Neural cell (in vitro differentiated cells): ENCODE data around the gene SPON1. TPM values are rescaled to one million over a fixed set of nuclear protein-coding genes. Genes with fewer than 3 reads are reported as not detected.

ENCODE experiments used
- H2AFZ ChIP-seq: fragments of 200-600, 300-800 bp; sonication (generic), shearing (Covaris generic); 2 replicates; pipeline ENCODE4 v1.6.0; 2014; ENCODE audit warnings: low read depth, mild to moderate bottlenecking, antibody characterized with exemption, low read length, moderate library complexity
- H3F3A ChIP-seq: fragments of 200-600 bp; shearing (Covaris generic); 2 replicates; pipeline ENCODE4 v1.6.1; 2016; ENCODE audit warnings: mild to moderate bottlenecking, moderate library complexity, mixed read lengths, antibody characterized with exemption, low read length; ENCODE audit not compliant: insufficient read depth, poor library complexity, severe bottlenecking
- H3K27ac ChIP-seq: fragments of 200-600, 300-800 bp; sonication (generic), shearing (Covaris generic); 2 replicates; pipeline ENCODE4 v1.5.1; 2014; ENCODE audit warnings: mild to moderate bottlenecking, low read length, moderate library complexity
- H3K27me3 ChIP-seq: fragments of 300-800, 200-600 bp; sonication (generic), shearing (Covaris generic); 2 replicates; pipeline ENCODE4 v1.6.0; 2014; ENCODE audit warnings: mild to moderate bottlenecking, low read depth, low read length, moderate library complexity; ENCODE audit not compliant: insufficient read depth
- H3K36me3 ChIP-seq: fragments of 300-800, 200-600 bp; sonication (generic), shearing (Covaris generic); 2 replicates; pipeline ENCODE4 v1.5.1; 2014; ENCODE audit warnings: mild to moderate bottlenecking, antibody characterized with exemption, low read length, moderate library complexity; ENCODE audit not compliant: insufficient read depth
- H3K4me2 ChIP-seq: fragments of 300-800, 200-600 bp; sonication (generic), shearing (Covaris generic); 2 replicates; pipeline ENCODE4 v1.6.0; 2014; ENCODE audit warnings: mild to moderate bottlenecking, low read length
- H3K4me3 ChIP-seq: fragments of 300-800, 200-600 bp; sonication (generic), shearing (Covaris generic); 2 replicates; pipeline ENCODE4 v1.5.1; 2014; ENCODE audit warnings: mild to moderate bottlenecking, low read length, moderate library complexity
- H3K79me2 ChIP-seq: fragments of 200-600 bp; shearing (Covaris generic); replicated peaks from 2 replicates; pipeline ENCODE4 v1.6.0; 2014; ENCODE audit warnings: mild to moderate bottlenecking, low read length, moderate library complexity; ENCODE audit not compliant: insufficient read depth
- H3K9ac ChIP-seq: fragments of 300-800, 200-600 bp; sonication (generic), shearing (Covaris generic); 2 replicates; pipeline ENCODE4 v1.6.1; 2016; ENCODE audit warnings: mild to moderate bottlenecking, low read length, mixed read lengths
- H3K9me2 ChIP-seq: fragments of 200-600 bp; shearing (Covaris generic); 2 replicates; pipeline ENCODE4 v1.6.1; 2016; ENCODE audit warnings: mild to moderate bottlenecking, low read length, mixed read lengths; ENCODE audit not compliant: insufficient read depth
- H3K9me3 ChIP-seq: fragments of 200-600, 300-800 bp; sonication (generic), shearing (Covaris generic); 2 replicates; pipeline ENCODE4 v1.6.1; 2016; ENCODE audit warnings: mild to moderate bottlenecking, mixed run types, low read length, moderate library complexity, mixed read lengths
- H4K20me1 ChIP-seq: fragments of 200-600 bp; shearing (Covaris generic); 2 replicates; pipeline ENCODE4 v1.6.1; 2016; ENCODE audit warnings: mild to moderate bottlenecking, mixed run types; ENCODE audit not compliant: insufficient read depth
- EP300 ChIP-seq: fragments of 450-650 bp; conservative IDR thresholded peaks from 2 replicates; pipeline ENCODE4 v1.6.1; 2014; ENCODE audit warnings: antibody characterized with exemption, mild to moderate bottlenecking, moderate library complexity; ENCODE audit not compliant: poor library complexity, severe bottlenecking
- EZH2 ChIP-seq: fragments of 200-600, 300-800 bp; shearing (Covaris generic), sonication (generic); IDR thresholded peaks from 2 replicates; pipeline ENCODE4 v1.6.1; 2014; ENCODE audit warnings: antibody characterized with exemption, low read length, borderline replicate concordance, mild to moderate bottlenecking; ENCODE audit not compliant: insufficient read depth, poor library complexity, severe bottlenecking
- MXI1 ChIP-seq: fragments of 450-650 bp; conservative IDR thresholded peaks from 2 replicates; pipeline ENCODE4 v1.6.1; 2014; ENCODE audit warnings: antibody characterized with exemption, mild to moderate bottlenecking; ENCODE audit not compliant: poor library complexity, severe bottlenecking
- POLR2AphosphoS5 ChIP-seq: IDR thresholded peaks from 2 replicates; pipeline ENCODE4 v1.6.1; 2012
- RAD21 ChIP-seq: fragments of 450-650 bp; conservative IDR thresholded peaks from 2 replicates; pipeline ENCODE4 v1.6.1; 2014; ENCODE audit warnings: antibody characterized with exemption, mild to moderate bottlenecking, moderate library complexity
- REST ChIP-seq: IDR thresholded peaks from 2 replicates; pipeline ENCODE4 v1.6.1; 2012; ENCODE audit warnings: borderline replicate concordance
- SMC3 ChIP-seq: fragments of 450-650 bp; conservative IDR thresholded peaks from 2 replicates; pipeline ENCODE4 v1.6.1; 2014; ENCODE audit warnings: antibody characterized with exemption, mild to moderate bottlenecking, moderate library complexity; ENCODE audit not compliant: poor library complexity
- TAF1 ChIP-seq: IDR thresholded peaks from 2 replicates; pipeline ENCODE4 v1.6.1; 2012; ENCODE audit warnings: low read depth
- polyA plus RNA-seq: library from polyadenylated mRNA; depleted of rRNA; stranded (reverse); fragments of >200 nt; gene quantifications from 2 replicates; pipeline ENCODE4 v1.2.3, GENCODE V29; 2014
- TF ChIP-seq, protein P1 (sequence below): fragments of 450-650 bp; IDR thresholded peaks from 2 replicates; pipeline ENCODE4 v1.5.1; 2014; ENCODE audit warnings: antibody characterized with exemption, mild to moderate bottlenecking, moderate library complexity; ENCODE audit not compliant: poor library complexity, severe bottlenecking

The SPON1 gene
- polyA plus RNA-seq, 1 donor from 2014 or later, result 0.66 TPM

- H3K36me3 ChIP-seq, result no peaks in the 10 kb centered on the region
- no peaks in the 10 kb centered on the region for H3F3A ChIP-seq
- H3K79me2 ChIP-seq, result no peaks in the 10 kb centered on the region
- H3K9me3 ChIP-seq, result no peaks in the 10 kb centered on the region
- no peaks in the 10 kb centered on the region for H3K9me2 ChIP-seq
- TF ChIP-seq RAD21 (no peak), EZH2 (no peak), SMC3 (no peak), TAF1 (no peak), POLR2AphosphoS5 (no peak), EP300 (no peak)
- TF ChIP-seq, protein P1, sequence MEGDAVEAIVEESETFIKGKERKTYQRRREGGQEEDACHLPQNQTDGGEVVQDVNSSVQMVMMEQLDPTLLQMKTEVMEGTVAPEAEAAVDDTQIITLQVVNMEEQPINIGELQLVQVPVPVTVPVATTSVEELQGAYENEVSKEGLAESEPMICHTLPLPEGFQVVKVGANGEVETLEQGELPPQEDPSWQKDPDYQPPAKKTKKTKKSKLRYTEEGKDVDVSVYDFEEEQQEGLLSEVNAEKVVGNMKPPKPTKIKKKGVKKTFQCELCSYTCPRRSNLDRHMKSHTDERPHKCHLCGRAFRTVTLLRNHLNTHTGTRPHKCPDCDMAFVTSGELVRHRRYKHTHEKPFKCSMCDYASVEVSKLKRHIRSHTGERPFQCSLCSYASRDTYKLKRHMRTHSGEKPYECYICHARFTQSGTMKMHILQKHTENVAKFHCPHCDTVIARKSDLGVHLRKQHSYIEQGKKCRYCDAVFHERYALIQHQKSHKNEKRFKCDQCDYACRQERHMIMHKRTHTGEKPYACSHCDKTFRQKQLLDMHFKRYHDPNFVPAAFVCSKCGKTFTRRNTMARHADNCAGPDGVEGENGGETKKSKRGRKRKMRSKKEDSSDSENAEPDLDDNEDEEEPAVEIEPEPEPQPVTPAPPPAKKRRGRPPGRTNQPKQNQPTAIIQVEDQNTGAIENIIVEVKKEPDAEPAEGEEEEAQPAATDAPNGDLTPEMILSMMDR, result no peak
- H3K9ac ChIP-seq, result no peak overlapping the region
- H3K4me3 ChIP-seq, result no peak overlapping the region
- H3K27ac ChIP-seq, result no peak overlapping the region
- H3K27me3 ChIP-seq, result no peaks in the 10 kb centered on the region
- H2AFZ ChIP-seq, result no peak overlapping the region
- H4K20me1 ChIP-seq, result no peaks in the 10 kb centered on the region
- H3K4me2 ChIP-seq, result no peak overlapping the region
These were observed 278.4 kb downstream of the SPON1 start for GRCh38 chr11:14240951-14241350.

- no peaks in the 10 kb centered on the region for H3K36me3 ChIP-seq
- H3K79me2 ChIP-seq, result no peaks in the 10 kb centered on the region
- H3K4me3 ChIP-seq, result no peak overlapping the region
- H3K9me3 ChIP-seq, result no peaks in the 10 kb centered on the region
- no peak overlapping the region for H3K27ac ChIP-seq
- no peaks in the 10 kb centered on the region for H3K9me2 ChIP-seq
- H4K20me1 ChIP-seq, result no peaks in the 10 kb centered on the region
- H2AFZ ChIP-seq, result no peak overlapping the region
- no peak overlapping the region for H3K4me2 ChIP-seq
- H3K9ac ChIP-seq, result no peak overlapping the region
- TF ChIP-seq REST (no peak), SMC3 (no peak), EP300 (no peak), TAF1 (no peak)
- H3K27me3 ChIP-seq, result no peaks in the 10 kb centered on the region
- no peaks in the 10 kb centered on the region for H3F3A ChIP-seq
These were observed 279.7 kb downstream of the SPON1 start for GRCh38 chr11:14242187-14242586.

GRCh38 chr11:14242733-14243132, 280.2 kb downstream of the SPON1 start:
- Histone ChIP-seq H3K4me2 (no peak overlapping the region), H4K20me1 (no peaks in the 10 kb centered on the region), H3K79me2 (no peaks in the 10 kb centered on the region), H3K27ac (no peak overlapping the region), H3F3A (no peaks in the 10 kb centered on the region), H3K27me3 (no peaks in the 10 kb centered on the region), H2AFZ (no peak overlapping the region), H3K4me3 (no peak overlapping the region), H3K9me2 (no peaks in the 10 kb centered on the region), H3K9me3 (no peaks in the 10 kb centered on the region), H3K36me3 (no peaks in the 10 kb centered on the region), H3K9ac (no peak overlapping the region)
- TF ChIP-seq POLR2AphosphoS5, result no peak
- no peak for TF ChIP-seq MXI1
- TF ChIP-seq RAD21, result no peak
- TF ChIP-seq REST, result no peak
- no peak for TF ChIP-seq EP300
- TF ChIP-seq TAF1, result no peak
- TF ChIP-seq, protein P1, result no peak
- no peak for TF ChIP-seq EZH2
- no peak for TF ChIP-seq SMC3
